Sigmoid colon (tissue), 4 donors: ENCODE measurements around the gene MYL12B.
A peak's percentile ranks its signal among the peaks of the same experiment; 100 is the strongest.

ENCODE experiments used
- CTCF ChIP-seq, 4 experiments: fragments of 450-650 bp in 3 of 4; fragments of 200-600 bp in 1 of 4; IDR thresholded peaks; one replicate each; pipeline ENCODE4 v1.5.1; 2016 to 2019; ENCODE audit warnings: antibody characterized with exemption in 4 of 4, mild to moderate bottlenecking in 3 of 4, moderate library complexity in 2 of 4
- POLR2AphosphoS5 ChIP-seq, 4 donors: sonication (generic); formaldehyde crosslinking; IDR thresholded peaks; one replicate each; pipeline ENCODE4 v1.6.1; 2017; ENCODE audit warnings: antibody characterized with exemption in 4 of 4

- TF ChIP-seq CTCF (IDR thresholded peaks at IDR 0.05) (no peak), POLR2AphosphoS5 (IDR thresholded peaks at IDR 0.05) (peak in 1 of 4 donors; percentile 18)
These were observed 43.8 kb upstream of the MYL12B start for GRCh38 chr18:3217948-3218647.
